ENCODE measurements around the gene RUSF1.
"Not testable (repeated sequence)": the region's sequence is repeated elsewhere in the genome, so short reads cannot be mapped to it uniquely, and the experiment has no call there.

RUSF1 gene

DNA sequence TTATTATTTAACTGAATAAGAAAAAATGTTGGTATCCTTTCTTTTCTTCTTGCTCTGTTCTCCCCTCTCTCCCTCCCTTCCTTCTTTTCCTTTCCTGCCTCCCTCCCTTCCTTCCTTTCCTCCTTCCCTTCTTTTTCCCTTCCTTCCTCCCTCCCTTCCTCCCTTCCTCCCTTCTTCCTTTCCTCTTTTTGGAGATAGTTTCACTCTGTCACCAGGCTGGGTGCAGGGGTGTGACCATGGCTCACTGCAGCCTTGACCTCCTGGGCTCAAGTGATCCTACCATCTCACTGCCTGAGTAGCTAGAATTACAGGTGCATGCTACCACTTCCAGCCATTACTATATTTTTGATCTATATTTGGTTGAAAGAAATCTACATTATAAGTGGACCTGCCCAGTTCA, 5.7 kb upstream of the RUSF1 start:
- no peak for DNase-seq

- peak; percentile 11 for DNase-seq
These were observed 4.9 kb upstream of the RUSF1 start for GRCh38 chr16:31513126-31513525.

DNA sequence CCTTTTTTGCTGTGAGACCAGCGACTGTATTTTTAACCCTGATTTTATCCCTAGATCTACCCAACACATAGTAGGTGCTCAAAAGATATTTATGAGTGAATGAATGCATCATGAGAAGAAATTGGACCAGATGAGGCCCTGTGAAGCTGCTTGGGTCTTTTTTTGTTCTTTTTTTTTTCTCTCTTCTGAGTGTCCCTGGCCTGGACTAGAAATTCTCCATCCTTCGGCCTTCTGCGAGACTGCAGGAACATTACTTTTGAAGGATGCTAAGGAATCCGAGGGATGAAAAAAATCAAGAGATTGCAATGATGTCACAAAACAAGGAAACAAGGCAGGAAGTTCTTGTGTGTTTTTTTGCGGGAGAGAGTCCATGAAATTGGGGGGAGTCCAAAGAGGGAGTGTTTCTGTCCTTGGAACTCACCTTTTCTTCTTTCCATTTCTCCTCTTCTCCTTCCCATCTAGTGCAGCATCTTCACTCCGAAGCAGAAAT, 560 bp upstream of the RUSF1 start:
- no peak for DNase-seq

GRCh38 chr16:31507617-31507928, 618 bp downstream of the RUSF1 start:
- no peak for DNase-seq

GRCh38 chr16:31505483-31505882, 2.7 kb downstream of the RUSF1 start:
- no peak for DNase-seq

GRCh38 chr16:31504159-31504558, 4.0 kb downstream of the RUSF1 start:
- no peak for DNase-seq

GRCh38 chr16:31503555-31503954, 4.6 kb downstream of the RUSF1 start:
- not testable (repeated sequence) for DNase-seq

GRCh38 chr16:31502981-31503380, 5.2 kb downstream of the RUSF1 start:
- peak; percentile 39 for DNase-seq

DNA sequence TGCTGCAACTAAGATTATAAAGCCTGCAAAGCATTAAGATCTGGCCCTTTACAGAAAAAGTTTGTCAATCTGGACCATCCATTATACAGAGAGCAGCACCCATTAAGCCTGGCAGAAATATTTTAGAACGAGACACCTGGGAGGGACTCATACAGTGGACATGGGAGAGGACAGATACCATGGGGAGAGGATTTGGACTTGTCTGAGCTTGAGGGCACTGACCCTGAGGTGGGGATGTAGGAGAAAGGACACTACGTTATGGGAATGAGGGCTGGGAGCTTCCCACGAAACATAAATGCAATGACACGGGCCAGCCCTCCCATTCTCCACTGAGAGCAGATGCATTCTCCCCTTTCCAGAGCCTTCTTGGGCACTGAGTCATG, 6.2 kb downstream of the RUSF1 start:
- no peak for DNase-seq

GRCh38 chr16:31501226-31501965, 6.8 kb downstream of the RUSF1 start:
- no peak for DNase-seq

DNA sequence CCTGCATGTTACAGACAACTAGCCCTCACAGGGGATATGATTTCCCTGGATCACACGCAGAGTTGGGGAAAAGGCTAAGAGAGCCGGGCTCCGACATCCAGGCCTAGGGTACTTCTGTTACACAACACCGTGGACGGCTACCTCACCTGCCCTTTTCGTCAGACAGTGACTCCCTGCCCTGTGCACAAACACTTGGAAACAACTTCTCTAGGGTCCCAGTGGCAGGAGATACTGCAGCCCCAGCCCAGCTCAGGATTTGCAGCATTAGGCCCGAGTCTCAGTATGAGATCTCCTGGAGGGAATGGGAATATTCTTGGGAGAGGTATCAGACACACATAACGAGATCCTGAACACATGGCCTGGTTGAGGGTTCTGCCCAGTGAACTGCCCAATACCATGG, 8.3 kb downstream of the RUSF1 start:
- DNase-seq, result no peak

DNA sequence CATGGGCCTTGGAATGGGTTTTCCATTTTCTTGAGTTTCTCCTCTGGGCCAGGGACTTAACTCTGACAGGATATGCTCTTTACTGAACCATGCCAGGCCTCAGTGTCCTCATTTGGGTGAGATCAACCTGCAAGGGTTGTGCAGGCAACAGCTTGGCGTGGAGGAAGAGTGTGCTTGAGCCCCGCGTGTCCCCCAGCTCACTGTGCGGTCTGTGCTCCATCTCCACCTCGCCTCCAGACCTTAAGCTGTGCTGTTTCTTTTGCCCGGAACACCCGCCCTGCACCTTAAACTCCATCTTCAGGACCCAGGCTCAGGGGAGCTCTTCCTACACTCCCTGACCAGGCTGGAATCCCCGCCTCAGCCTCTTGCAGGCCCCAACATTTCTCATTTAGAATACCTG, 9.7 kb downstream of the RUSF1 start:
- DNase-seq, result no peak

DNA sequence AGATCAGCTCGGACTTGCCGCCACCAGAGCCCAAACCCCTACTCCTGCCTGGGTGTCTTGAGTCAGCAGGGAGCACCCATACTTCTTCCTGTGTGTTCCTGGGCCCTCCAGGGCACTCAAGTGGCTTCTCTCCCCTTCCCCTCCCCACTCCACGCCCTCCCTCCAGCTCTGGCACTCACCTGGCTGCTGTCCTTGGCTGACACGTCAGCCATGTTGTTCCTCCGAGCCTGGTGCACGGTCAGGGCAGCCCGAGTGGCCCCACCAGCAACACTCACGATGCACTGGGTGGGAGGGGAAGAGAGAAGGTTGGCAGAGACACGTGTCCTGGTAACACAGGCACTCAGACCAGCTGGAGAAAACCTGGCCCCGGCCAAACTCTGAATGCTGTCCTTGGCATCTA, 11.5 kb downstream of the RUSF1 start:
- no peak for DNase-seq

DNA sequence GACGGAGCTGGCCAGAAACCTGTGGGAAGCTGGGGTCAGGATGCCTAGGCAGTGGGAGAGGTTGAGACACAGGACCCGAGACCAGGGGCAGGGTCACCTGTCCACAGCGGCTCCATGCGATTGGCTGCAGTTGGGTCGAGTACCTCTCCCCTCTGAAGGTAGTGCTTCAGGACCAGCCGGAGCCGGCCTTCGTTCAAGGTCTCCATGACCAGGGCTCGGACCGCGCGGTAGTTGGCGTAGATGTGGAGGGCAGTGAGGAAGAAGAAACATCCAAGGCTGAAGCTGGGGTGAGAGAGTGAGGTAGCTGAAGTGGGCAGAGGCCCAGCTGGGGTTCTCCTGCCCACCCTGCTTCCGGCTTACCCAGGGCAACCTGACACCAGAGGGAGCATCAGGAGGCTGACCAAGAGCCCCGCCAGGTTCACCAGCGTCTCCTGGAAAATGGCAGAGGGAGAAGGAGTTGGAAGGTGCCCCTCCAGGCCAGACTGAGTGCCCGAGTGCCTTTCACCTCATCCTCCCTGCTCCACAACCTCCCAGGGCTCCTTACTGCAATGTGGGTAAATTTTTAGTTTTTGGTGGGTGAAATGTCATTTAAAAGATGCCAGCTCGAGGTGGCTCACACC, 14.6 kb downstream of the RUSF1 start:
- no peak for DNase-seq

DNA sequence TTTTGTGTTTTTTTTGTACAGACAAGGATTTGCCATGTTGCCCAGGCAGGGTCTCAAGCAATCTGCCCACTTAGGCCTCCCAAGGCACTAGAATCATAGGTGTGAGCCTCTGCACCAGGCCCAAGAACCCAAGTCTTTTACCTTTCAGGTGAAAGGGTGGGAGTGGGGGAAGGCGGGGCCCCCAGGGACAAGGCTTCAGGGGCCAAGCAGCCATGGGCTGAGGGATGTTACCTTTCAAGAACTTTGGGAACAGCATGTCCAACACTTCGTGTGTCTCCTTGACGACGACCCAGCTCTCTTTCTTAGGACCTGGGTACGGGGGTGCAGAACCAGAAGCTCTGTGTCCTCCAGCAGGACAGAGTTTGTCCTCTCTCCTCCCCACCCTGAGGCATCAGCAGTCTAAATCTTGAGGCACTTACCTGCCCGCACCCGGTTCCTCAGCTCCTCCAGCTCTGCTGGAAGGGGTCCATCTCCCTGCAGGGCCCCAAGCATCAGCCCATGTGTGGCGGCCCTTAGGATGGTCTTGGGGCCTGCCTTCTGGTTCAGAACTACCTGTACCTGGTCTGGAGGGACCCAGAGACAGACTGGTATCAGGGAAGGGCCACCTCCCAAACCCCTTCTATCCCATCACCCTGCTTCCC, 16.3 kb downstream of the RUSF1 start:
- DNase-seq, result no peak

GRCh38 chr16:31489616-31490584, 18.3 kb downstream of the RUSF1 start:
- no peak for DNase-seq

DNA sequence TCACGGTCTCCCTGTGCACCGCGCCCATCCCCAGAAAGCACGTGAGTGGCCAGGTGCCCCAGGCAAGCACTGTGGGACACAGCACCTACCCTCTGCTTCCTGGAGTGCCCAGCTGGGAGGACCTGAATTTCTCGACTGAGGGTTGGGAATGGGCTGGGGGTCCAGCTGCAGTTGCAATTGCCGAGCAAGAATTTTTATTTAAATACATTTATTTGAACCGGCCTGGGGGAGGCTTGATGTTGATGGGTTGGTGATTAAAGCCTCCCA, 19.0 kb downstream of the RUSF1 start:
- no peak for DNase-seq

DNA sequence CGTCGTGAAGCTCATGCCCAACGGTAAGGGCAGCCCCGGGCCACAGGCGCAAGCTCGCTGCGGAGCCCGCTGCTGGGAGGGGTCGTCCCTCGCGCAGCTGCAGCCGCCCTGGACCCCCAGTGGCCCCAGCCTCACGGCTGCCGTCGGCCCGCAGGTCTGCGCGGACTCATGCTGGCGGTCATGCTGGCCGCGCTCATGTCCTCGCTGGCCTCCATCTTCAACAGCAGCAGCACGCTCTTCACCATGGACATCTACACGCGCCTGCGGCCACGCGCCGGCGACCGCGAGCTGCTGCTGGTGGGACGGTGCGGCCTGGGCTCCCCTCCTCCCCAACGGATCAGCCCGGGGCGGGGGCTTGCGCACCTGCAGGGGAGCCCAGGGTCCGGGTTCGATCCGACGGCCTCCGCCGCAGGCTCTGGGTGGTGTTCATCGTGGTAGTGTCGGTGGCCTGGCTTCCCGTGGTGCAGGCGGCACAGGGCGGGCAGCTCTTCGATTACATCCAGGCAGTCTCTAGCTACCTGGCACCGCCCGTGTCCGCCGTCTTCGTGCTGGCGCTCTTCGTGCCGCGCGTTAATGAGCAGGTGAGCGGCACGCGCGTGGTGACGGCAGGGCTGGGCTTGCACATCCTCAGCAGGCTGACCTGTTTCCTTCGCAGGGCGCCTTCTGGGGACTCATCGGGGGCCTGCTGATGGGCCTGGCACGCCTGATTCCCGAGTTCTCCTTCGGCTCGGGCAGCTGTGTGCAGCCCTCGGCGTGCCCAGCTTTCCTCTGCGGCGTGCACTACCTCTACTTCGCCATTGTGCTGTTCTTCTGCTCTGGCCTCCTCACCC, 19.5 kb downstream of the RUSF1 start:
- no peak for DNase-seq

- DNase-seq, result peak; percentile 19
These were observed 20.3 kb downstream of the RUSF1 start for GRCh38 chr16:31487720-31488467.

DNA sequence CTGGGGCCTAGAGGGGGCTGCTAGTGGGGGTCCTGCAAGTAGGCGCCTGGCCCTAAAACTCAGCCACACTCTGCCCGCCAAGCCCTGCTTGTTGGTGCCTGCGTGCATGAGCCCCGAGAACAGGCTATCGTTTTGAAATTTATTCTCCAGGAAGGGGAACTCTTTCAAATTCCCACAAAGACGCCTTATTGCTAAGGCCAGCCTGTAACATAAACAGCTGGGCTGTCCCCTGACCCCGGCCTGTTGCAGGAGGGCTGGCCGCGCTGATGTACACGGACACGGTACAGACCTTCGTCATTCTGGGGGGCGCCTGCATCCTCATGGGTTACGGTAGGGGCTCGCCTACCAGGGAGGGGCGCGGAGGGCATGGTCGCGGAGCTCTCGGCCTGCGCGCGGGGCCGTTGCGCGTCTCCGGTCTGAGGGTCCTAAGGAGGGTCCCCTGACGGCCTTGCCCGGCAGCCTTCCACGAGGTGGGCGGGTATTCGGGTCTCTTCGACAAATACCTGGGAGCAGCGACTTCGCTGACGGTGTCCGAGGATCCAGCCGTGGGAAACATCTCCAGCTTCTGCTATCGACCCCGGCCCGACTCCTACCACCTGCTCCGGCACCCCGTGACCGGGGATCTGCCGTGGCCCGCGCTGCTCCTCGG, 21.0 kb downstream of the RUSF1 start:
- no peak for DNase-seq

GRCh38 chr16:31486045-31486444, 22.1 kb downstream of the RUSF1 start:
- no peak for DNase-seq

Measured in kidney glomerular epithelial cell (primary cell).